Ishikawa (cell line): ENCODE measurements around the gene RNF114.

Source experiments
- CEBPB ChIP-seq: IDR thresholded peaks from 2 replicates; pipeline ENCODE4 v1.6.1; 2012
- CREB1 ChIP-seq: IDR thresholded peaks from 2 replicates; pipeline ENCODE4 v1.6.1; 2012; ENCODE audit warnings: low read depth
- EGR1 ChIP-seq: IDR thresholded peaks from 2 replicates; pipeline ENCODE4 v1.6.1; 2012
- EP300 ChIP-seq: IDR thresholded peaks from 2 replicates; pipeline ENCODE4 v1.6.1; 2012; ENCODE audit warnings: borderline replicate concordance
- FOXM1 ChIP-seq: IDR thresholded peaks from 2 replicates; pipeline ENCODE4 v1.6.1; 2012; ENCODE audit warnings: low read depth, borderline replicate concordance
- NFIC ChIP-seq: IDR thresholded peaks from 2 replicates; pipeline ENCODE4 v1.6.1; 2012
- RAD21 ChIP-seq: IDR thresholded peaks from 2 replicates; pipeline ENCODE4 v1.6.1; 2012; ENCODE audit warnings: low read depth
- REST ChIP-seq: IDR thresholded peaks from 2 replicates; pipeline ENCODE4 v1.6.1; 2012; ENCODE audit warnings: low read depth, mild to moderate bottlenecking
- TAF1 ChIP-seq: IDR thresholded peaks from 2 replicates; pipeline ENCODE4 v1.6.1; 2012; ENCODE audit warnings: low read depth, mild to moderate bottlenecking
- TCF12 ChIP-seq: IDR thresholded peaks from 2 replicates; pipeline ENCODE4 v1.6.1; 2012; ENCODE audit warnings: low read depth
- TEAD4 ChIP-seq: IDR thresholded peaks from 2 replicates; pipeline ENCODE4 v1.6.1; 2012
- YY1 ChIP-seq: IDR thresholded peaks from 2 replicates; pipeline ENCODE4 v1.6.1; 2012; ENCODE audit warnings: low read depth
- ZBTB7A ChIP-seq: IDR thresholded peaks from 2 replicates; pipeline ENCODE4 v1.6.1; 2012; ENCODE audit warnings: low read depth
- TF ChIP-seq, protein P1 (sequence below): IDR thresholded peaks from 2 replicates; pipeline ENCODE4 v1.6.1; 2012
- TF ChIP-seq, protein P2 (sequence below): IDR thresholded peaks from 2 replicates; pipeline ENCODE4 v1.6.1; 2012

The RNF114 gene

DNA sequence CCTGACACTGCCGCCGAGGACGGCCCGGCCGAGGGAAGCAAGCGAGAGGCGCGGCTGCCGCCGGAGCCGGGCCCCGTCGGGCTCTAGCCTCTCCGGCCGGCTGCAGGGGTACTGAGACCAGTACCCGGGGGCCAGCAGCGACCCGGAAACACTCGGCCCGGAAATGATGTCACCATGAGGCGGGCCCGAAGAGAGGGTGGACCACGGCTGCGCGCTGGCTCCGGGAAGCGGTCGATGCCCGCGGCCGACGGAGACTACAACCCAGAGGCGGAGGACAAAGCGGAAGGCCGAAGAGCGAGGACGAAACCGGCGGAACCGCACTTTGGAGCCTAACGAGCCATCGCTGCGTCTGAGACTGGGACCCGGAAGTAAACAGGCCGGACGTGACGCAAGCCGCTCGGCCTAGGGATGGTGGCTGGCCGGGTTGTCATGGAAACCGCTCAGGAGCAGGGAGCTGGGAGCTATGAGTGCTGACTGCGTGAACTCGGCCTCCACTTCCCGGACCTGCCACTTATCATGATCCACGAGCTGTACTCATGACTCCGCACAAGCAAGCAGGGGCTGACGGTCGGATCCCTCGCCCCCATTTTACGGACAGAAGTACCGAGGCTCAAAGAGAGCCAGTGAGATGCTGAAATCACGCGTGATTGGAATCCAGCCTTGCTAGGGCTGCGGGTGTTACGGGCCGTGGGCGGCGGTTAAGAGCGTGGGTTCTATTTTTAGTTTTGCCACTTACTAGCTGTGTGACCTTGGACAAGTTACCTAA is 20.6 kb upstream of the RNF114 start, which contains the start of gene SPATA2:
SPATA2 (minus strand) TSS at position 150 of the 766 bp plus-strand sequence. CDS start 7,039 bp downstream, outside the sequence.
- TF ChIP-seq, protein P1, sequence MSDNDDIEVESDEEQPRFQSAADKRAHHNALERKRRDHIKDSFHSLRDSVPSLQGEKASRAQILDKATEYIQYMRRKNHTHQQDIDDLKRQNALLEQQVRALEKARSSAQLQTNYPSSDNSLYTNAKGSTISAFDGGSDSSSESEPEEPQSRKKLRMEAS = peak; percentile 67
- TF ChIP-seq YY1 (peak; percentile 70; the same call in 1 of the 2 replicates), EP300 (no peak), TCF12 (0 out of 2 replicates have a peak, but pooled peaks have one; percentile 29), REST (no peak), EGR1 (no peak), CREB1 (peak; percentile 90), TAF1 (peak; percentile 54), RAD21 (no peak)

- no peak for TF ChIP-seq CEBPB
- TF ChIP-seq, protein P2, sequence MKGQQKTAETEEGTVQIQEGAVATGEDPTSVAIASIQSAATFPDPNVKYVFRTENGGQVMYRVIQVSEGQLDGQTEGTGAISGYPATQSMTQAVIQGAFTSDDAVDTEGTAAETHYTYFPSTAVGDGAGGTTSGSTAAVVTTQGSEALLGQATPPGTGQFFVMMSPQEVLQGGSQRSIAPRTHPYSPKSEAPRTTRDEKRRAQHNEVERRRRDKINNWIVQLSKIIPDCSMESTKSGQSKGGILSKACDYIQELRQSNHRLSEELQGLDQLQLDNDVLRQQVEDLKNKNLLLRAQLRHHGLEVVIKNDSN = no peak
- TF ChIP-seq CREB1 = no peak
- no peak for TF ChIP-seq TCF12
- no peak for TF ChIP-seq TAF1
- TF ChIP-seq YY1 = no peak
- TF ChIP-seq NFIC = no peak
- no peak for TF ChIP-seq TEAD4
- no peak for TF ChIP-seq EGR1
- TF ChIP-seq EP300 = no peak
- TF ChIP-seq RAD21 = no peak
- no peak for TF ChIP-seq ZBTB7A
- TF ChIP-seq, protein P1 = no peak
Measured at GRCh38 chr20:49916146-49917002, 19.8 kb upstream of the RNF114 start.

- TF ChIP-seq EP300 (no peak), TCF12 (no peak), TEAD4 (no peak)
Measured at GRCh38 chr20:49918446-49918845, 17.8 kb upstream of the RNF114 start.

DNA sequence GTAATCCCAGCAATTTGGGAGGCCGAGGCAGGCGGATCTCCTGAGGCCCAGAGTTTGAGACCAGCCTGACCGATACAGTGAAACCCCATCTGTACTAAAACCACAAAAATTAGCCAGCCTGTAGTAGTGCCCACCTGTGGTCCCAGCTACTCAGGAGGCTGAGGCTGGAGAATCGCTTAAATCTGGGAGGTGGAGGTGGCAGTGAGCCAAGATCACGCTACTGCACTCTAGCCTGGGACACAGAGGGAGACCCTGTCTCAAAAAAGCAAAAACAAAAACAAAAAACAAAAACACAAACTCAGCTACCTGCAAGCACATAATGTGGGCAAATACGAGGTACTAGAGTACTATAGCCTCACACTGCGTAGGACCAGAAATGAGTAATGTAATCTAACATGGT is 17.2 kb upstream of the RNF114 start:
- TF ChIP-seq, protein P1 = no peak
- TF ChIP-seq CEBPB (no peak), EGR1 (no peak), TAF1 (no peak), NFIC (no peak), EP300 (no peak), CREB1 (no peak), REST (no peak), YY1 (no peak), TEAD4 (no peak), ZBTB7A (no peak), TCF12 (no peak), RAD21 (no peak), FOXM1 (no peak)
- TF ChIP-seq, protein P2 = no peak

GRCh38 chr20:49919461-49919860 is 16.7 kb upstream of the RNF114 start:
- TF ChIP-seq RAD21 (no peak), YY1 (no peak), REST (no peak), TEAD4 (no peak), CREB1 (no peak), ZBTB7A (no peak)
- TF ChIP-seq, protein P1 = no peak
